Measurements from ENCODE around the gene ZNF157.

DNA sequence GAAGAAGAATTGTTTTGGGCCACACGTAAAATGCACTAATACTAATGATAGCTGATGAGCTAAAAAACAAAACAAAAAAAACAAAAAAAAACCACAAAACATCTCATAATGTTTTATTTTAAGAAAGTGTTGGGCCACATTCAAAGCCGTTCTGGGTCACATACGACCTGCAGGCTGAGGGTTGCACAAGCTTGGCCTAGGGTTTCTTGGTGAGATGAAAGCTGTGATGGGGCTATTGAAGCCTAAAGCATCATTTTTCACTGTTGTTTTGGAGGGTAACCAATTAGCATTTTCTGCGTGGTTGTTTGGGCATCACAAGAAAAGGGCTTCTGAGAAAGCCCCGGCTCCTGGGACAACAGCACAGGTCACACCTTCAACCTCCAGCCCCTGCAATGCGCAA is 42.5 kb upstream of the ZNF157 start:
- TF ChIP-seq, protein P1, sequence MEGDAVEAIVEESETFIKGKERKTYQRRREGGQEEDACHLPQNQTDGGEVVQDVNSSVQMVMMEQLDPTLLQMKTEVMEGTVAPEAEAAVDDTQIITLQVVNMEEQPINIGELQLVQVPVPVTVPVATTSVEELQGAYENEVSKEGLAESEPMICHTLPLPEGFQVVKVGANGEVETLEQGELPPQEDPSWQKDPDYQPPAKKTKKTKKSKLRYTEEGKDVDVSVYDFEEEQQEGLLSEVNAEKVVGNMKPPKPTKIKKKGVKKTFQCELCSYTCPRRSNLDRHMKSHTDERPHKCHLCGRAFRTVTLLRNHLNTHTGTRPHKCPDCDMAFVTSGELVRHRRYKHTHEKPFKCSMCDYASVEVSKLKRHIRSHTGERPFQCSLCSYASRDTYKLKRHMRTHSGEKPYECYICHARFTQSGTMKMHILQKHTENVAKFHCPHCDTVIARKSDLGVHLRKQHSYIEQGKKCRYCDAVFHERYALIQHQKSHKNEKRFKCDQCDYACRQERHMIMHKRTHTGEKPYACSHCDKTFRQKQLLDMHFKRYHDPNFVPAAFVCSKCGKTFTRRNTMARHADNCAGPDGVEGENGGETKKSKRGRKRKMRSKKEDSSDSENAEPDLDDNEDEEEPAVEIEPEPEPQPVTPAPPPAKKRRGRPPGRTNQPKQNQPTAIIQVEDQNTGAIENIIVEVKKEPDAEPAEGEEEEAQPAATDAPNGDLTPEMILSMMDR (conservative IDR thresholded peaks at IDR 0.05; ENCODE audit: low read depth, low read length), result no peak
- no peak for TF ChIP-seq EZH2 (IDR thresholded peaks at IDR 0.05; ENCODE audit: low read length, unreplicated experiment)

Data from PC-3 (cell line).